ENCODE data around the gene HSPA12B. TPM values are rescaled to one million over a fixed set of nuclear protein-coding genes. Genes with fewer than 3 reads are reported as not detected.

HSPA12B gene
- total and polyA plus RNA-seq, 2 of the 8 experiments (the other 6 are each of a cell fraction or from before 2014, with no cell fraction given), result 2.2 to 4.3 TPM

DNA sequence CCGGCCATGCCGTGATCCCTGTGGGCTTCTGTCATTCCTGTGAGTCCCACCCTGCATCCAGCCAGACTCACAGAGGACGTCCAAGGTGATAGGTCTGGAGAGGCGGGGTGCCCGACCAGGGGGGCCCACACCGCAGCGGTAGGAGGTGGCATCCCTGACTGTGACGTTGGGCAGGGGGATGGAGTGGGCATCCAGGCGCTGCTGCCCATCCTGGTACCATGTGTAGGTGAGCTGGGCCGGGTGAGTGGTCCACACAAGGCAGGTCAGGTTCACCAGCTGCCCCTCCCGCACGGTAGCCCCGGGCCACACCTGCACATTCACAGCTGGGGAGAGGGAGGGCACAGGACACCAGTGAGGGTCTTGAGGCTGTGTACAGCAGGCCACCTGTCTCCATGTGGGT lies 39.1 kb upstream of the HSPA12B start:
- no peaks in the 10 kb centered on the region for H3K27me3 ChIP-seq (replicated peaks in 1 of 4; ENCODE audit: control insufficient read depth in 3 of 4, extremely low read depth in 1 of 4, insufficient read depth in 3 of 4, low read length in 3 of 4)
- H3K4ac ChIP-seq (replicated peaks; ENCODE audit: insufficient read length, low read depth, low read length), result no peak overlapping the region
- H3K79me2 ChIP-seq (ENCODE audit: control insufficient read depth in 1 of 2, insufficient read depth in 2 of 2, low read length in 2 of 2), result no peaks in the 10 kb centered on the region
- no peaks in the 10 kb centered on the region for H3K4me1 ChIP-seq (replicated peaks in 1 of 4; ENCODE audit: control insufficient read depth in 3 of 4, insufficient read depth in 4 of 4, low read length in 3 of 4)
- no peak overlapping the region for H2BK20ac ChIP-seq (ENCODE audit: low read length)
- 0 out of 2 replicates have a peak overlapping the region, but pooled peaks have one; percentile 35 for H4K8ac ChIP-seq (ENCODE audit: extremely low read depth, insufficient read depth, low read length)
- H2AFZ ChIP-seq (ENCODE audit: low read length), result no peak overlapping the region
- H2BK12ac ChIP-seq (ENCODE audit: low read depth, low read length), result no peak overlapping the region
- H2BK5ac ChIP-seq (ENCODE audit: low read depth, low read length), result no peak overlapping the region
- DNase-seq (ENCODE audit: low read depth in 1 of 2, low spot score in 2 of 2) (no peak), FAIRE-seq (no peak)
- H4K20me1 ChIP-seq (replicated peaks in 1 of 2; ENCODE audit: control insufficient read depth in 1 of 2, insufficient read depth in 2 of 2, low read length in 2 of 2), result no peaks in the 10 kb centered on the region
- no peaks in the 10 kb centered on the region for H3K23me2 ChIP-seq (ENCODE audit: low read depth, low read length)
- peaks cover 4 to 6% of the 10 kb centered on the region in 2 experiments; a peak in 2 of 4 replicates for H3K9me3 ChIP-seq (ENCODE audit: insufficient read depth in 2 of 2, low read depth in 1 of 2, low read length in 1 of 2)
- H3K79me1 ChIP-seq (ENCODE audit: low read depth, low read length), result no peaks in the 10 kb centered on the region
- H3K18ac ChIP-seq (ENCODE audit: extremely low read depth, low read length), result no peak overlapping the region
- H3K36me3 ChIP-seq (ENCODE audit: control insufficient read depth in 2 of 4, insufficient read depth in 4 of 4, low read length in 3 of 4), result no peaks in the 10 kb centered on the region
- H4K5ac ChIP-seq (ENCODE audit: insufficient read length, low read depth, low read length), result no peak overlapping the region
- H3K14ac ChIP-seq (ENCODE audit: insufficient read length), result no peak overlapping the region
- ChIA-PET CTCF (ENCODE audit: partially characterized antibody) (interaction anchor here (42.0 to 45.1 kb wide), 2 partner anchors 7 kb away, joined by 1432 read pairs; partner anchors contain the start of genes ADAM33 and SIGLEC1), POLR2A (ENCODE audit: partially characterized antibody) (interaction anchor here (0.6 to 1.2 kb wide), 2 partner anchors 13 to 85 kb away, joined by 3 read pairs; no protein-coding TSS in a partner anchor)
- H2BK120ac ChIP-seq (replicated peaks; ENCODE audit: low read depth, low read length), result no peak overlapping the region
- no peak overlapping the region for H3K9ac ChIP-seq (replicated peaks in 1 of 4; ENCODE audit: extremely low read depth in 1 of 4, low read depth in 3 of 4, low read length in 3 of 4)
- no peak overlapping the region for H3K23ac ChIP-seq (ENCODE audit: insufficient read length)
- no peak overlapping the region for H3K27ac ChIP-seq (ENCODE audit: low read depth, low read length)
- no peak overlapping the region for H3K56ac ChIP-seq (replicated peaks; ENCODE audit: insufficient read length, low read depth, low read length)
- no peak overlapping the region for H2AK5ac ChIP-seq (ENCODE audit: low read depth, low read length)
- H3K4me3 ChIP-seq (ENCODE audit: extremely low read depth in 1 of 4, insufficient read depth in 2 of 4, low read depth in 3 of 4, low read length in 4 of 4), result no peak overlapping the region
- H4K91ac ChIP-seq (replicated peaks; ENCODE audit: insufficient read length, low read length), result no peak overlapping the region
- WGBS, 2 experiments (ENCODE audit: extremely low coverage in 1 of 2, insufficient coverage in 1 of 2, insufficient read length in 1 of 2, insufficient replicate concordance in 2 of 2, low coverage in 1 of 2, low lambda C conversion rate in 2 of 2, missing lambda C conversion rate in 1 of 2), result 90% methylated on average over 13 of the region's 13 CpGs; no CpG with 5 or more reads in 1 of the 2 experiments
- H3K4me2 ChIP-seq (ENCODE audit: insufficient read depth in 1 of 2, low read depth in 2 of 2, low read length in 2 of 2), result no peak overlapping the region
- no peak overlapping the region for H2BK15ac ChIP-seq (ENCODE audit: low read length)
- no peak for TF ChIP-seq E2F6 (IDR thresholded peaks at IDR 0.05)

Data from H1 (cell line).